ENCODE results near the gene PRSS27. TPM values are rescaled to one million over a fixed set of nuclear protein-coding genes. Genes with fewer than 3 reads are reported as not detected.

The PRSS27 gene
- polyA plus RNA-seq, 1 of the 3 experiments (the other 2 are of a cell fraction) = 7.7 TPM

DNA sequence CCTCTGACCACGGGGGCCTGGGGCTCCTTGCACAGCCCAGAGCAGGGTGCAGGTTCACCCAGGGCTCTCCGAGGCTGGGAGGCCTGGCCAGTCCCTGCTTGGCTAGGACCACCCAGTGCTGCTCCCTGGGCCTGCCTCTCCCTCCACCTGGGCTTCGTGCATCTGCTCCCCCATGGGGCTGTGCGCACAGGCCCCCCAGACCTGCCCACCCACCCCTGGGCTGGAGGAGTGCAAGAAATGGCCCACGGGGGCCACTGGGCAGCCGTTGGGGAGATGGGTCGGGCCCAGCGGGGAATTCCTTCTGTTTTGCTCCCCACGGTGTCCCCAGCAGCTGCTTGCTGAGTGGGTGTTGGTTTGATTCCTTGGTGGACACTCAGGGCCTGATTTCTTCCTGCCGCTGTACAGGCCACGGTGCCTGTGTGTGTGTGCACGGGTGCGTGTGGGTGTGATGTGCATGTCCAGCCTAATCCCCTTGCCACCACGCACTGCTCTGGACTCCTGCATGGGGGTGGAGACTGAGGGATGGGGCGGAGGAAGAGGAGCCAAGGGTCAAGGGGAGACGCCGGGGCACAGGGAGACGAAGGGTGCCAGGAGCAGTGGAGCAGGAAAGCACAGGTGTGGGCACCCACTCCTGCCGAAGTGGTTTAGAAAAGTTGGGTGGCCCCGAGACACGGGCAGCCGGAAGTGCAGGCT is 8.5 kb downstream of the PRSS27 start:
- H3K4me1 ChIP-seq (ENCODE audit: control insufficient read depth in 1 of 2, insufficient read depth in 2 of 2, low read depth in 1 of 2, low read length in 1 of 2) = no peaks in the 10 kb centered on the region; a peak in 1 of 4 replicates
- no peaks in the 10 kb centered on the region for H3K79me2 ChIP-seq (ENCODE audit: insufficient read depth)
- DNase-seq = no peak
- ChIA-PET POLR2A (interaction anchor here (0.6 kb wide), 1 partner anchor 65 kb away, joined by 3 read pairs; no protein-coding TSS in a partner anchor), CTCF (no interaction called here)
- TF ChIP-seq SMC3 (IDR thresholded peaks at IDR 0.05; ENCODE audit: low read depth, low read length) (no peak), CHD2 (IDR thresholded peaks at IDR 0.05; ENCODE audit: low read length, partially characterized antibody) (no peak), NFIC (IDR thresholded peaks at IDR 0.05; ENCODE audit: borderline replicate concordance) (no peak), SIN3A (IDR thresholded peaks at IDR 0.05; ENCODE audit: borderline replicate concordance, low read depth, low read length) (no peak)
- WGBS (ENCODE audit: low lambda C conversion rate) = 84% methylated on average over 12 of the region's 22 CpGs
- no peak overlapping the region for H3K9ac ChIP-seq
- H3K27me3 ChIP-seq (ENCODE audit: insufficient read depth) = no peaks in the 10 kb centered on the region
- H3K4me2 ChIP-seq = no peak overlapping the region
- H3K4me3 ChIP-seq (ENCODE audit: low read depth in 2 of 2, low read length in 1 of 2) = no peak overlapping the region
- H3K9me3 ChIP-seq = no peaks in the 10 kb centered on the region
- peaks cover 0 to 26% of the 10 kb centered on the region in 2 experiments for H3K36me3 ChIP-seq (replicated peaks in 1 of 2; ENCODE audit: control insufficient read depth in 1 of 2, insufficient read depth in 2 of 2, low read length in 1 of 2)
- H3K9me2 ChIP-seq = no peaks in the 10 kb centered on the region
- no peak overlapping the region for H2AFZ ChIP-seq (ENCODE audit: low read depth)
- no peaks in the 10 kb centered on the region for H3F3A ChIP-seq (replicated peaks; ENCODE audit: insufficient read depth)
- H4K20me1 ChIP-seq (ENCODE audit: insufficient read depth) = no peaks in the 10 kb centered on the region
- H3K27ac ChIP-seq (ENCODE audit: low read depth in 2 of 2, low read length in 1 of 2) = no peak overlapping the region

DNA sequence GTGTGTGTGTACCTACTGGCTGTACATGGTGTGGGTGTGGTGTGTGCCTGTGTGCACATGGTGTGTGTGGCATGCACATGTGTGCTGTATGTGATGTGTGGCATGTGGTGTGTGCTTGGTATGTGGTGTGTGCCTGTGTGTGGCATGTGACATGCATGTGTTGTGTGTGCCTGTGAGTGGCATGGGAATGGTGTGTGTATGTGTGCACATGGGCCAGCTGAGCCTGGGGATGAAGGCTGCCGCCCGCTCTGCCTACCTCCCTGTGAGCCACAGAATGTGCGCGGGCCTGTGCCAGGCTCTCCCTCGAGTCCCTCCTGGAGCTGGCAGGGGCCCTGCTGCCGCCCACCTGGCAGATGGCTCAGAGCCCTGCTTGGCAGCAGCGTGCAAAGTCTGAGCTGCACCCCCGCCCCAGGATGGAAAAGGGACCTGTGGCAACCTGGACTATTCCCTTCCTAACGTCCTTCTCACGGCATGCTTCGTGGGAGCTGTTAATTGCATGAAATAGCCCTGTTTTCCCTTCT is 9.3 kb downstream of the PRSS27 start:
- Histone ChIP-seq H3K4me1 (ENCODE audit: control insufficient read depth in 1 of 2, insufficient read depth in 2 of 2, low read depth in 1 of 2, low read length in 1 of 2) (no peaks in the 10 kb centered on the region; a peak in 1 of 4 replicates), H3F3A (replicated peaks; ENCODE audit: insufficient read depth) (no peaks in the 10 kb centered on the region), H3K9ac (no peak overlapping the region), H3K27me3 (ENCODE audit: insufficient read depth) (no peaks in the 10 kb centered on the region), H3K36me3 (replicated peaks in 1 of 2; ENCODE audit: control insufficient read depth in 1 of 2, insufficient read depth in 2 of 2, low read length in 1 of 2) (peaks cover 0 to 26% of the 10 kb centered on the region in 2 experiments), H3K79me2 (ENCODE audit: insufficient read depth) (0 out of 2 replicates have a peak, but pooled peaks cover under 1% of the 10 kb centered on the region), H3K9me2 (no peaks in the 10 kb centered on the region), H4K20me1 (ENCODE audit: insufficient read depth) (no peaks in the 10 kb centered on the region), H2AFZ (ENCODE audit: low read depth) (no peak overlapping the region), H3K4me2 (no peak overlapping the region), H3K4me3 (ENCODE audit: low read depth in 2 of 2, low read length in 1 of 2) (no peak overlapping the region), H3K9me3 (no peaks in the 10 kb centered on the region), H3K27ac (ENCODE audit: low read depth in 2 of 2, low read length in 1 of 2) (no peak overlapping the region)
- WGBS (ENCODE audit: low lambda C conversion rate) = 68% methylated on average over 5 of the region's 11 CpGs
- POLR2A ChIA-PET = interaction anchor here (0.6 kb wide), 1 partner anchor 65 kb away, joined by 3 read pairs; no protein-coding TSS in a partner anchor
- TF ChIP-seq RXRA (IDR thresholded peaks at IDR 0.05; ENCODE audit: borderline replicate concordance, low read depth) (no peak), POLR2AphosphoS5 (IDR thresholded peaks at IDR 0.05; ENCODE audit: low read depth, low read length) (no peak), MXI1 (IDR thresholded peaks at IDR 0.05; ENCODE audit: low read depth, low read length) (no peak), EP300 (IDR thresholded peaks at IDR 0.05; ENCODE audit: borderline replicate concordance in 1 of 2, low read depth in 1 of 2, low read length in 1 of 2) (no peak), TAF1 (IDR thresholded peaks at IDR 0.05; ENCODE audit: borderline replicate concordance, low read depth, low read length) (no peak), GABPA (IDR thresholded peaks at IDR 0.05; ENCODE audit: low read depth) (no peak), RFX5 (IDR thresholded peaks at IDR 0.05; ENCODE audit: low read length) (no peak), TCF12 (IDR thresholded peaks at IDR 0.05) (no peak), FOXJ3 (CRISPR knock-in tag; IDR thresholded peaks at IDR 0.05) (no peak), YY1 (IDR thresholded peaks at IDR 0.05; ENCODE audit: low read depth) (no peak), SMC3 (IDR thresholded peaks at IDR 0.05; ENCODE audit: low read depth, low read length) (no peak), GATA2 (CRISPR knock-in tag; IDR thresholded peaks at IDR 0.05) (no peak), TEAD4 (IDR thresholded peaks at IDR 0.05; ENCODE audit: borderline replicate concordance, insufficient read depth) (no peak), NRF1 (IDR thresholded peaks at IDR 0.05; ENCODE audit: low read depth, low read length) (no peak)
- TF ChIP-seq, protein P1, sequence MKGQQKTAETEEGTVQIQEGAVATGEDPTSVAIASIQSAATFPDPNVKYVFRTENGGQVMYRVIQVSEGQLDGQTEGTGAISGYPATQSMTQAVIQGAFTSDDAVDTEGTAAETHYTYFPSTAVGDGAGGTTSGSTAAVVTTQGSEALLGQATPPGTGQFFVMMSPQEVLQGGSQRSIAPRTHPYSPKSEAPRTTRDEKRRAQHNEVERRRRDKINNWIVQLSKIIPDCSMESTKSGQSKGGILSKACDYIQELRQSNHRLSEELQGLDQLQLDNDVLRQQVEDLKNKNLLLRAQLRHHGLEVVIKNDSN (IDR thresholded peaks at IDR 0.05; ENCODE audit: borderline replicate concordance, low read depth) = no peak
- TF ChIP-seq, protein P2, sequence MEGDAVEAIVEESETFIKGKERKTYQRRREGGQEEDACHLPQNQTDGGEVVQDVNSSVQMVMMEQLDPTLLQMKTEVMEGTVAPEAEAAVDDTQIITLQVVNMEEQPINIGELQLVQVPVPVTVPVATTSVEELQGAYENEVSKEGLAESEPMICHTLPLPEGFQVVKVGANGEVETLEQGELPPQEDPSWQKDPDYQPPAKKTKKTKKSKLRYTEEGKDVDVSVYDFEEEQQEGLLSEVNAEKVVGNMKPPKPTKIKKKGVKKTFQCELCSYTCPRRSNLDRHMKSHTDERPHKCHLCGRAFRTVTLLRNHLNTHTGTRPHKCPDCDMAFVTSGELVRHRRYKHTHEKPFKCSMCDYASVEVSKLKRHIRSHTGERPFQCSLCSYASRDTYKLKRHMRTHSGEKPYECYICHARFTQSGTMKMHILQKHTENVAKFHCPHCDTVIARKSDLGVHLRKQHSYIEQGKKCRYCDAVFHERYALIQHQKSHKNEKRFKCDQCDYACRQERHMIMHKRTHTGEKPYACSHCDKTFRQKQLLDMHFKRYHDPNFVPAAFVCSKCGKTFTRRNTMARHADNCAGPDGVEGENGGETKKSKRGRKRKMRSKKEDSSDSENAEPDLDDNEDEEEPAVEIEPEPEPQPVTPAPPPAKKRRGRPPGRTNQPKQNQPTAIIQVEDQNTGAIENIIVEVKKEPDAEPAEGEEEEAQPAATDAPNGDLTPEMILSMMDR (IDR thresholded peaks at IDR 0.05) = no peak
- TF ChIP-seq, protein P3, sequence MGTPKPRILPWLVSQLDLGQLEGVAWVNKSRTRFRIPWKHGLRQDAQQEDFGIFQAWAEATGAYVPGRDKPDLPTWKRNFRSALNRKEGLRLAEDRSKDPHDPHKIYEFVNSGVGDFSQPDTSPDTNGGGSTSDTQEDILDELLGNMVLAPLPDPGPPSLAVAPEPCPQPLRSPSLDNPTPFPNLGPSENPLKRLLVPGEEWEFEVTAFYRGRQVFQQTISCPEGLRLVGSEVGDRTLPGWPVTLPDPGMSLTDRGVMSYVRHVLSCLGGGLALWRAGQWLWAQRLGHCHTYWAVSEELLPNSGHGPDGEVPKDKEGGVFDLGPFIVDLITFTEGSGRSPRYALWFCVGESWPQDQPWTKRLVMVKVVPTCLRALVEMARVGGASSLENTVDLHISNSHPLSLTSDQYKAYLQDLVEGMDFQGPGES (IDR thresholded peaks at IDR 0.05; ENCODE audit: low read depth, low read length) = no peak
- DNase-seq = no peak
- CTCF ChIA-PET = interaction anchor here (1.0 kb wide), 1 partner anchor 9 kb away, joined by 3 read pairs; the partner anchor contains the start of gene PRSS27
